HEK293 (cell line): Measurements from ENCODE around the gene FHIT.

Experiments
- CTCF ChIA-PET: fragments of 350-600 bp; formaldehyde crosslinking; extraction: SDS; loops from one replicate; lab custom pipeline; 2021; ENCODE audit warnings: antibody characterized with exemption; lab: Yijun Ruan, JAX
- POLR2A ChIA-PET: fragments of 300-600 bp; formaldehyde crosslinking; extraction: SDS; loops from one replicate; lab custom pipeline; 2020; ENCODE audit warnings: antibody characterized with exemption, inconsistent platforms; lab: Yijun Ruan, JAX
- H3K27ac ChIP-seq: fragments of 200-500 bp; sonication (Bioruptor generic); 2 replicates; pipeline ENCODE4 v1.5.1; 2014; ENCODE audit warnings: low read depth, low read length, control low read depth, inconsistent platforms; ENCODE audit errors: extremely low read depth
- H3K36me3 ChIP-seq, 2 experiments: fragments of 200-500 bp in 1 of 2; sonication (Bioruptor generic) in 1 of 2; 1 replicate in 1 of 2; 2 replicates in 1 of 2; pipeline ENCODE4 v1.5.1; 2014 to 2017; ENCODE audit warnings: inconsistent platforms in 2 of 2, low read length in 2 of 2; ENCODE audit not compliant: control insufficient read depth in 2 of 2, insufficient read depth in 1 of 2
- H3K4me1 ChIP-seq: fragments of 200-500 bp; sonication (Bioruptor generic); 2 replicates; pipeline ENCODE4 v1.5.1; 2014; ENCODE audit warnings: mild to moderate bottlenecking, low read length, inconsistent platforms; ENCODE audit not compliant: control insufficient read depth, insufficient read depth
- H3K4me3 ChIP-seq: 2 replicates; pipeline ENCODE4 v1.5.1; 2011; ENCODE audit warnings: low read depth, mild to moderate bottlenecking, control low read depth, low read length, moderate library complexity
- H3K9me3 ChIP-seq: fragments of 200-500 bp; sonication (Bioruptor generic); 2 replicates; pipeline ENCODE4 v1.5.1; 2014; ENCODE audit warnings: low read depth, low read length, inconsistent platforms; ENCODE audit not compliant: control insufficient read depth, insufficient read depth
- GLIS1 ChIP-seq: fragments of 450-650 bp; formaldehyde crosslinking; IDR thresholded peaks from 2 replicates; pipeline ENCODE4 v1.5.1; 2016; ENCODE audit warnings: missing biosample characterization, missing genetic modification characterization
- MEIS1 ChIP-seq: sonication (generic); formaldehyde crosslinking; IDR thresholded peaks from 2 replicates; pipeline ENCODE4 v1.8.1; 2022; ENCODE audit warnings: missing genetic modification reagents, mild to moderate bottlenecking, borderline replicate concordance
- MYNN ChIP-seq: fragments of 450-650 bp; formaldehyde crosslinking; IDR thresholded peaks from 2 replicates; pipeline ENCODE4 v1.5.1; 2016; ENCODE audit warnings: missing biosample characterization, missing genetic modification characterization, borderline replicate concordance
- PRDM1 ChIP-seq: fragments of 450-650 bp; formaldehyde crosslinking; IDR thresholded peaks from 2 replicates; pipeline ENCODE4; 2016; ENCODE audit warnings: missing biosample characterization, missing genetic modification characterization
- YY2 ChIP-seq: fragments of 450-650 bp; formaldehyde crosslinking; IDR thresholded peaks from 2 replicates; pipeline ENCODE4 v1.5.1; 2016; ENCODE audit warnings: missing biosample characterization, missing genetic modification characterization
- ZBTB8A ChIP-seq: fragments of 450-650 bp; formaldehyde crosslinking; IDR thresholded peaks from 2 replicates; pipeline ENCODE4 v1.5.1; 2016; ENCODE audit warnings: missing biosample characterization, missing genetic modification characterization
- ZFP37 ChIP-seq: fragments of 450-650 bp; formaldehyde crosslinking; IDR thresholded peaks from 2 replicates; pipeline ENCODE4 v1.5.1; 2016; ENCODE audit warnings: missing biosample characterization, missing genetic modification characterization
- ZNF155 ChIP-seq: fragments of 450-650 bp; formaldehyde crosslinking; IDR thresholded peaks from 2 replicates; pipeline ENCODE4 v1.5.1; 2016; ENCODE audit warnings: missing biosample characterization, missing genetic modification characterization
- ZNF169 ChIP-seq: fragments of 450-650 bp; formaldehyde crosslinking; IDR thresholded peaks from 2 replicates; pipeline ENCODE4 v1.5.1; 2016; ENCODE audit warnings: missing biosample characterization, missing genetic modification characterization
- ZNF175 ChIP-seq: fragments of 450-650 bp; formaldehyde crosslinking; IDR thresholded peaks from 2 replicates; pipeline ENCODE4 v1.5.1; 2016; ENCODE audit warnings: missing biosample characterization, missing genetic modification characterization
- ZNF501 ChIP-seq: fragments of 450-650 bp; formaldehyde crosslinking; IDR thresholded peaks from 2 replicates; pipeline ENCODE4 v1.5.1; 2016; ENCODE audit warnings: missing biosample characterization, missing genetic modification characterization
- ZNF621 ChIP-seq: fragments of 450-650 bp; formaldehyde crosslinking; IDR thresholded peaks from 2 replicates; pipeline ENCODE4 v1.5.1; 2017; ENCODE audit warnings: missing biosample characterization, missing genetic modification characterization
- ZXDB ChIP-seq: fragments of 450-650 bp; formaldehyde crosslinking; IDR thresholded peaks from 2 replicates; pipeline ENCODE4 v1.5.1; 2016; ENCODE audit warnings: missing biosample characterization, missing genetic modification characterization
- TF ChIP-seq, protein P1 (sequence below): fragments of 450-650 bp; formaldehyde crosslinking; IDR thresholded peaks from 2 replicates; pipeline ENCODE4 v1.5.1; 2016; ENCODE audit warnings: missing biosample characterization, missing genetic modification characterization, borderline replicate concordance
- TF ChIP-seq, protein P2 (sequence below): fragments of 450-650 bp; formaldehyde crosslinking; IDR thresholded peaks from 2 replicates; pipeline ENCODE4 v1.5.1; 2016; ENCODE audit warnings: missing biosample characterization, missing genetic modification characterization
- TF ChIP-seq, protein P3 (sequence below): fragments of 450-650 bp; formaldehyde crosslinking; IDR thresholded peaks from 2 replicates; pipeline ENCODE4 v1.5.1; 2016; ENCODE audit warnings: missing biosample characterization, missing genetic modification characterization
- TF ChIP-seq, protein P4 (sequence below): fragments of 450-650 bp; formaldehyde crosslinking; IDR thresholded peaks from 2 replicates; pipeline ENCODE4 v1.5.1; 2016; ENCODE audit warnings: missing biosample characterization, missing genetic modification characterization
- TF ChIP-seq, protein P5 (sequence below): fragments of 450-650 bp; formaldehyde crosslinking; IDR thresholded peaks from 2 replicates; pipeline ENCODE4; 2016; ENCODE audit warnings: missing biosample characterization, missing genetic modification characterization
- TF ChIP-seq, protein P6 (sequence below): fragments of 450-650 bp; formaldehyde crosslinking; IDR thresholded peaks from 2 replicates; pipeline ENCODE4 v1.5.1; 2016; ENCODE audit warnings: missing biosample characterization, missing genetic modification characterization

FHIT gene

DNA sequence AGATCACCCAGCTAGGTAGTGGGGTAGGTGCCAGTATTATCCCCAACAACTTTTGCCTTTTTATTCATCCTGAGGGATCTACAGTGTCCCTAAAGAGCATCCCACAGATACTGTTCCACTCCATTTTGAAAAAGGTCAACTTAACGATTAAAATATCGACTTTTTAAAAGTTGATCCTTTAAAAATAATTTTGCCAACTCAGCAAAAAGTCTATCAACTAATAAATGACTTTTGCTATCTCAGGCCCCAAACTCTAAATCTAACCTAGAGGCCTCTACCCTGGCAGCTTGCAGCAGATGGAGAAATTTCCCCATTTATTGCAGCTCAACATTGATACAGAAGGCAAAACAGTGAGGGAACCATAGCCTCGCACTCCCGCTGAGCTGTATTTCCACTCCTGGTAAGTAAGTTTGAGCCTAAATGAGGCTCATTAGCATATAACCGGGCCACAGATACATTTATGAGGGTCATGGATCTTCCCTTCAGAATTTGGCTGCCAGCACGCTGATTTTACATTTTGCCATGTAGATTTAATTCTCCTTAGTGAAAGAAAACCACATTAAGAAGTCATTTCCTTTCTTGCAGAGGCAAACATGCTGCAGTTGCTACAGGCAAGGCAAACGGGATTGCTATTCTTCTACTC is 1497.3 kb downstream of the FHIT start:
- Histone ChIP-seq H3K4me3 (no peak overlapping the region), H3K4me1 (no peaks in the 10 kb centered on the region), H3K36me3 (no peaks in the 10 kb centered on the region), H3K27ac (no peak overlapping the region), H3K9me3 (no peaks in the 10 kb centered on the region)
- TF ChIP-seq ZBTB8A (tag by site-specific recombination) = no peak
- TF ChIP-seq ZNF169 (tag by site-specific recombination) = no peak
- no peak for TF ChIP-seq ZNF621
- TF ChIP-seq MYNN = no peak
- TF ChIP-seq GLIS1 (tag by site-specific recombination) = no peak
- ChIA-PET POLR2A (no interaction called here), CTCF (no interaction called here)

DNA sequence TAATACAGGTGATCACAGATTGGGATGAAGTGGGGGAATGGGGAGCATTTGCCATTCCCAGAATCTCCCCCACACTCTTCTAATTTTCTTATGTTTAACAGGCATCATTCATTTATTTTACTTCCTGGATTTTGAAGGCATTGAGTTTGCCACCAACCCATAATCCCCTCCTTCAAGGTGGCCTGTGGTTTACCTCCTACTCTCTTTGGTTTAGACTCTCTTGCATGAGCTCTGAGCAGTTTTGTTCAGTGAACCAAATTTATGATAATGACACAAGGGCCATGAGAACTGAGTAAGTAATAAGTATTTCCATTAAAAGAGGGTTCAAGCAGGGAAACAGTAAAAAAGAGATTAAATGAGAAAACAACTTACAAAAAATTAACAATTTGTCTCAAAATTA is 1498.3 kb downstream of the FHIT start:
- Histone ChIP-seq H3K4me1 (no peaks in the 10 kb centered on the region), H3K27ac (no peak overlapping the region), H3K36me3 (no peaks in the 10 kb centered on the region), H3K9me3 (no peaks in the 10 kb centered on the region), H3K4me3 (no peak overlapping the region)
- CTCF ChIA-PET = no interaction called here
- POLR2A ChIA-PET = no interaction called here
- TF ChIP-seq, protein P1, sequence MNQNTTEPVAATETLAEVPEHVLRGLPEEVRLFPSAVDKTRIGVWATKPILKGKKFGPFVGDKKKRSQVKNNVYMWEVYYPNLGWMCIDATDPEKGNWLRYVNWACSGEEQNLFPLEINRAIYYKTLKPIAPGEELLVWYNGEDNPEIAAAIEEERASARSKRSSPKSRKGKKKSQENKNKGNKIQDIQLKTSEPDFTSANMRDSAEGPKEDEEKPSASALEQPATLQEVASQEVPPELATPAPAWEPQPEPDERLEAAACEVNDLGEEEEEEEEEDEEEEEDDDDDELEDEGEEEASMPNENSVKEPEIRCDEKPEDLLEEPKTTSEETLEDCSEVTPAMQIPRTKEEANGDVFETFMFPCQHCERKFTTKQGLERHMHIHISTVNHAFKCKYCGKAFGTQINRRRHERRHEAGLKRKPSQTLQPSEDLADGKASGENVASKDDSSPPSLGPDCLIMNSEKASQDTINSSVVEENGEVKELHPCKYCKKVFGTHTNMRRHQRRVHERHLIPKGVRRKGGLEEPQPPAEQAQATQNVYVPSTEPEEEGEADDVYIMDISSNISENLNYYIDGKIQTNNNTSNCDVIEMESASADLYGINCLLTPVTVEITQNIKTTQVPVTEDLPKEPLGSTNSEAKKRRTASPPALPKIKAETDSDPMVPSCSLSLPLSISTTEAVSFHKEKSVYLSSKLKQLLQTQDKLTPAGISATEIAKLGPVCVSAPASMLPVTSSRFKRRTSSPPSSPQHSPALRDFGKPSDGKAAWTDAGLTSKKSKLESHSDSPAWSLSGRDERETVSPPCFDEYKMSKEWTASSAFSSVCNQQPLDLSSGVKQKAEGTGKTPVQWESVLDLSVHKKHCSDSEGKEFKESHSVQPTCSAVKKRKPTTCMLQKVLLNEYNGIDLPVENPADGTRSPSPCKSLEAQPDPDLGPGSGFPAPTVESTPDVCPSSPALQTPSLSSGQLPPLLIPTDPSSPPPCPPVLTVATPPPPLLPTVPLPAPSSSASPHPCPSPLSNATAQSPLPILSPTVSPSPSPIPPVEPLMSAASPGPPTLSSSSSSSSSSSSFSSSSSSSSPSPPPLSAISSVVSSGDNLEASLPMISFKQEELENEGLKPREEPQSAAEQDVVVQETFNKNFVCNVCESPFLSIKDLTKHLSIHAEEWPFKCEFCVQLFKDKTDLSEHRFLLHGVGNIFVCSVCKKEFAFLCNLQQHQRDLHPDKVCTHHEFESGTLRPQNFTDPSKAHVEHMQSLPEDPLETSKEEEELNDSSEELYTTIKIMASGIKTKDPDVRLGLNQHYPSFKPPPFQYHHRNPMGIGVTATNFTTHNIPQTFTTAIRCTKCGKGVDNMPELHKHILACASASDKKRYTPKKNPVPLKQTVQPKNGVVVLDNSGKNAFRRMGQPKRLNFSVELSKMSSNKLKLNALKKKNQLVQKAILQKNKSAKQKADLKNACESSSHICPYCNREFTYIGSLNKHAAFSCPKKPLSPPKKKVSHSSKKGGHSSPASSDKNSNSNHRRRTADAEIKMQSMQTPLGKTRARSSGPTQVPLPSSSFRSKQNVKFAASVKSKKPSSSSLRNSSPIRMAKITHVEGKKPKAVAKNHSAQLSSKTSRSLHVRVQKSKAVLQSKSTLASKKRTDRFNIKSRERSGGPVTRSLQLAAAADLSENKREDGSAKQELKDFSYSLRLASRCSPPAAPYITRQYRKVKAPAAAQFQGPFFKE (tag by site-specific recombination) = no peak
- TF ChIP-seq ZNF155 (tag by site-specific recombination) (no peak), ZFP37 (tag by site-specific recombination) (no peak), ZNF175 (tag by site-specific recombination) (no peak), MYNN (no peak), ZNF501 (no peak), YY2 (tag by site-specific recombination) (no peak), MEIS1 (no peak), PRDM1 (tag by site-specific recombination) (no peak), ZXDB (tag by site-specific recombination) (no peak)
- TF ChIP-seq, protein P2, sequence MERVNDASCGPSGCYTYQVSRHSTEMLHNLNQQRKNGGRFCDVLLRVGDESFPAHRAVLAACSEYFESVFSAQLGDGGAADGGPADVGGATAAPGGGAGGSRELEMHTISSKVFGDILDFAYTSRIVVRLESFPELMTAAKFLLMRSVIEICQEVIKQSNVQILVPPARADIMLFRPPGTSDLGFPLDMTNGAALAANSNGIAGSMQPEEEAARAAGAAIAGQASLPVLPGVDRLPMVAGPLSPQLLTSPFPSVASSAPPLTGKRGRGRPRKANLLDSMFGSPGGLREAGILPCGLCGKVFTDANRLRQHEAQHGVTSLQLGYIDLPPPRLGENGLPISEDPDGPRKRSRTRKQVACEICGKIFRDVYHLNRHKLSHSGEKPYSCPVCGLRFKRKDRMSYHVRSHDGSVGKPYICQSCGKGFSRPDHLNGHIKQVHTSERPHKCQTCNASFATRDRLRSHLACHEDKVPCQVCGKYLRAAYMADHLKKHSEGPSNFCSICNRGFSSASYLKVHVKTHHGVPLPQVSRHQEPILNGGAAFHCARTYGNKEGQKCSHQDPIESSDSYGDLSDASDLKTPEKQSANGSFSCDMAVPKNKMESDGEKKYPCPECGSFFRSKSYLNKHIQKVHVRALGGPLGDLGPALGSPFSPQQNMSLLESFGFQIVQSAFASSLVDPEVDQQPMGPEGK (tag by site-specific recombination) = no peak
- TF ChIP-seq, protein P3, sequence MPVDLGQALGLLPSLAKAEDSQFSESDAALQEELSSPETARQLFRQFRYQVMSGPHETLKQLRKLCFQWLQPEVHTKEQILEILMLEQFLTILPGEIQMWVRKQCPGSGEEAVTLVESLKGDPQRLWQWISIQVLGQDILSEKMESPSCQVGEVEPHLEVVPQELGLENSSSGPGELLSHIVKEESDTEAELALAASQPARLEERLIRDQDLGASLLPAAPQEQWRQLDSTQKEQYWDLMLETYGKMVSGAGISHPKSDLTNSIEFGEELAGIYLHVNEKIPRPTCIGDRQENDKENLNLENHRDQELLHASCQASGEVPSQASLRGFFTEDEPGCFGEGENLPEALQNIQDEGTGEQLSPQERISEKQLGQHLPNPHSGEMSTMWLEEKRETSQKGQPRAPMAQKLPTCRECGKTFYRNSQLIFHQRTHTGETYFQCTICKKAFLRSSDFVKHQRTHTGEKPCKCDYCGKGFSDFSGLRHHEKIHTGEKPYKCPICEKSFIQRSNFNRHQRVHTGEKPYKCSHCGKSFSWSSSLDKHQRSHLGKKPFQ (tag by site-specific recombination) = no peak
- TF ChIP-seq, protein P4, sequence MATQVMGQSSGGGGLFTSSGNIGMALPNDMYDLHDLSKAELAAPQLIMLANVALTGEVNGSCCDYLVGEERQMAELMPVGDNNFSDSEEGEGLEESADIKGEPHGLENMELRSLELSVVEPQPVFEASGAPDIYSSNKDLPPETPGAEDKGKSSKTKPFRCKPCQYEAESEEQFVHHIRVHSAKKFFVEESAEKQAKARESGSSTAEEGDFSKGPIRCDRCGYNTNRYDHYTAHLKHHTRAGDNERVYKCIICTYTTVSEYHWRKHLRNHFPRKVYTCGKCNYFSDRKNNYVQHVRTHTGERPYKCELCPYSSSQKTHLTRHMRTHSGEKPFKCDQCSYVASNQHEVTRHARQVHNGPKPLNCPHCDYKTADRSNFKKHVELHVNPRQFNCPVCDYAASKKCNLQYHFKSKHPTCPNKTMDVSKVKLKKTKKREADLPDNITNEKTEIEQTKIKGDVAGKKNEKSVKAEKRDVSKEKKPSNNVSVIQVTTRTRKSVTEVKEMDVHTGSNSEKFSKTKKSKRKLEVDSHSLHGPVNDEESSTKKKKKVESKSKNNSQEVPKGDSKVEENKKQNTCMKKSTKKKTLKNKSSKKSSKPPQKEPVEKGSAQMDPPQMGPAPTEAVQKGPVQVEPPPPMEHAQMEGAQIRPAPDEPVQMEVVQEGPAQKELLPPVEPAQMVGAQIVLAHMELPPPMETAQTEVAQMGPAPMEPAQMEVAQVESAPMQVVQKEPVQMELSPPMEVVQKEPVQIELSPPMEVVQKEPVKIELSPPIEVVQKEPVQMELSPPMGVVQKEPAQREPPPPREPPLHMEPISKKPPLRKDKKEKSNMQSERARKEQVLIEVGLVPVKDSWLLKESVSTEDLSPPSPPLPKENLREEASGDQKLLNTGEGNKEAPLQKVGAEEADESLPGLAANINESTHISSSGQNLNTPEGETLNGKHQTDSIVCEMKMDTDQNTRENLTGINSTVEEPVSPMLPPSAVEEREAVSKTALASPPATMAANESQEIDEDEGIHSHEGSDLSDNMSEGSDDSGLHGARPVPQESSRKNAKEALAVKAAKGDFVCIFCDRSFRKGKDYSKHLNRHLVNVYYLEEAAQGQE (tag by site-specific recombination) = no peak
- TF ChIP-seq, protein P5, sequence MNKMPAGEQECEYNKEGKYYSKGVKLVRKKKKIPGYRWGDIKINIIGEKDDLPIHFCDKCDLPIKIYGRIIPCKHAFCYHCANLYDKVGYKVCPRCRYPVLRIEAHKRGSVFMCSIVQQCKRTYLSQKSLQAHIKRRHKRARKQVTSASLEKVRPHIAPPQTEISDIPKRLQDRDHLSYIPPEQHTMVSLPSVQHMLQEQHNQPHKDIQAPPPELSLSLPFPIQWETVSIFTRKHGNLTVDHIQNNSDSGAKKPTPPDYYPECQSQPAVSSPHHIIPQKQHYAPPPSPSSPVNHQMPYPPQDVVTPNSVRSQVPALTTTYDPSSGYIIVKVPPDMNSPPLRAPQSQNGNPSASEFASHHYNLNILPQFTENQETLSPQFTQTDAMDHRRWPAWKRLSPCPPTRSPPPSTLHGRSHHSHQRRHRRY (tag by site-specific recombination) = no peak
- TF ChIP-seq, protein P6, sequence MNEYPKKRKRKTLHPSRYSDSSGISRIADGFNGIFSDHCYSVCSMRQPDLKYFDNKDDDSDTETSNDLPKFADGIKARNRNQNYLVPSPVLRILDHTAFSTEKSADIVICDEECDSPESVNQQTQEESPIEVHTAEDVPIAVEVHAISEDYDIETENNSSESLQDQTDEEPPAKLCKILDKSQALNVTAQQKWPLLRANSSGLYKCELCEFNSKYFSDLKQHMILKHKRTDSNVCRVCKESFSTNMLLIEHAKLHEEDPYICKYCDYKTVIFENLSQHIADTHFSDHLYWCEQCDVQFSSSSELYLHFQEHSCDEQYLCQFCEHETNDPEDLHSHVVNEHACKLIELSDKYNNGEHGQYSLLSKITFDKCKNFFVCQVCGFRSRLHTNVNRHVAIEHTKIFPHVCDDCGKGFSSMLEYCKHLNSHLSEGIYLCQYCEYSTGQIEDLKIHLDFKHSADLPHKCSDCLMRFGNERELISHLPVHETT (tag by site-specific recombination) = no peak
